ENCODE measurements around the gene ZNF813.
"Not testable (repeated sequence)": the region's sequence is repeated elsewhere in the genome, so short reads cannot be mapped to it uniquely, and the experiment has no call there.

ZNF813 gene

DNA sequence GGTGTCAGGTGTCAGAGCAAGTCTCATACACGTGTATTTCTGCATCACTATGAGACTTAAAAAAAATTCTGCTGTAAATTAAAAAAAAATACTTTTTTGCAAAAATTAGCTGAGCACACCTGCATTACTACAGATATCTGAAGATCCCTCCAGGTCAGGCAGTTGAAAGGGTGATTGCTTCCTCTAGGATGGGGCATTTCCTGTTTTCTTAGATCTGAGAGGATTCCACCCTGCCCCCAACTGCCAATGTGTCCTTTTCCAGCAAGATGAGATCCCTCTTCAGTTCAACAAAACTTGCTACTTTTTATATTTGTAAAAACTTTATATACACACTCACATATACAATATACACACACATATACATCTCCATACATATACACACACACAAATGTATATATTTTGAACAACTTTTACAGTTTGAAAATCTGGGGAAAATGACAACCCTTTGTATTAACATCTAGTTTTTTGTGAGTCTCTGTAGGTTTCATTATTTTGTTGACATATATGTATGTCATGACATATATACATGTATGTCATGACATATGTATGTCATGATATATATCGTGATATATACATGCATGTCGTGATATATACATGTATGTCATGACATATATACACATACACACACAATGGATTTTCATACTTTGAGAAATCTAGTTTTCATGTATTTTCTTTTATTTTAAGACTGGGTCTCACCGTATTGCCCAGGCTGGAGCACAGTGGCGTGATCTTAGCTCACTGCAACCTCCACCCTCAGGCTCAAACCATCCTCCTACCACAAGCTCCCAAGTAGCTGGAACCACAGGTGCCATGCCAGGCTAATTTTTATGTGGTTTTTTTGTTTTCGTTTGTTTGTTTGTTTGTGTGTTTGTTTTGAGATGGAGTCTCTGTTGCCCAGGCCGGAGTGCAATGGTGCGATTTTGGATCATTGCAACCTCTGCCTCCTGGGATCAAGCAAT, 17.8 kb downstream of the ZNF813 start:
- DNase-seq, result no peak

DNA sequence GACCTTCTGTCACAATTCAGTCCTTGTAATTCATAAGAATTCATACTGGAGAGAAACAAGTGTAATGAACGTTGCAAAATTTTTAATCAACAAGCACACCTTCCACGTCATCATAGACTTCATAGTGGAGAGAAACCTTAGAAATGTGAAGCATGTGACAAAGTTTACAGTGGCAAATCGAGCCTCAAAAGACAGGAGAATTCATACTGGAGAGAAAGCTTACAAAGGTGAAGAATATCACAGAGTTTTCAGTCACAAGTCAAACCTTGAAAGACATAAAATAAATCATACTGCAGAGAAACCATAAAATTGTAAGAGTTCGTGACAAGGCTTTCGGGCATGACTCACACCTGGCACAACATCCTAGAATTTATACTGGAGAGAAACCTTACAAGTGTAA, 24.6 kb downstream of the ZNF813 start:
- no peak for DNase-seq

DNA sequence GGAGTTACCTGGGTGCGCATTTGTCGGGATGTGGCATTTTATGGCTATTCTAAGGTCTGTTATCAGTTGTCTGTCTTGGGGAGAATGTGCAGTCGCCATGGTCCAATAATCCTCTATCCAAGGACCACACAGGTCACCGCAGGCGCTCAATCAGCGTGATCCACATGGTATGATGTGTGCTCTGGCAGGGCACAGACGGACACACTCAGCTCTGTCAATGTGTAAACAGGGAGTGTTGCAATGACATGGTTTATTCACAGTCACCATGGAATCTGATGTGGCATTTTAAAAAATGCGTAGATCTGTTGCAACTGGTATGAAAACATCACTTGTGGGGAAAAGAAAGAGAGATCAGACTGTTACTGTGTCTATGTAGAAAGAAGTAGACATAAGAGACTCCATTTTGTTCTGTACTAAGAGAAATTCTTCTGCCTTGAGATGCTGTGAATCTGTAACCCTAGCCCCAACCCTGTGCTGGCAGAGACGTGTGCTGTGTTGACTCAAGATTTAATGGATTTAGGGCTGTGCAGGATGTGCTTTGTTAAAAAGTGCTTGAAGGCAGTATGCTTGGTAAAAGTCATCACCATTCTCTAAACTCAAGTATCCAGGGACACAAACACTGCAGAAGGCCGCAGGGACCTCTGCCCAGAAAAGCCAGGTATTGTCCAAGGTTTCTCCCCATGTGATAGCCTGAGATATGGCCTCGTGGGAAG, 29.9 kb downstream of the ZNF813 start:
- DNase-seq, result not testable (repeated sequence)

DNA sequence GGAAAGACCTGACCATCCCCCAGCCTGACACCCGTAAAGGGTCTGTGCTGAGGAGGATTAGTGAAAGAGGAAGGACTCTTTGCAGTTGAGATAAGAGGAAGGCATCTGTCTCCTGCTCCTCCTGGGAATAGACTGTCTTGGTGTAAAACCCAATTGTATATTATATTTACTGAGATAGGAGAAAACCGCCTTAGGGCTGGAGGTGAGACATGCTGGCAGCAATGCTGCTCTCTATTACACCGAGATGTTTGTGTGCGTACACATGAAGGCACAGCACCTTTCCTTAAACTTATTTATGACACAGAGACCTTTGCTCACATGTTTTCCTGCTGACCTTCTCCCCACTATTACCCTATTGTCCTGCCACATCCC, 30.5 kb downstream of the ZNF813 start:
- DNase-seq, result not testable (repeated sequence)

DNA sequence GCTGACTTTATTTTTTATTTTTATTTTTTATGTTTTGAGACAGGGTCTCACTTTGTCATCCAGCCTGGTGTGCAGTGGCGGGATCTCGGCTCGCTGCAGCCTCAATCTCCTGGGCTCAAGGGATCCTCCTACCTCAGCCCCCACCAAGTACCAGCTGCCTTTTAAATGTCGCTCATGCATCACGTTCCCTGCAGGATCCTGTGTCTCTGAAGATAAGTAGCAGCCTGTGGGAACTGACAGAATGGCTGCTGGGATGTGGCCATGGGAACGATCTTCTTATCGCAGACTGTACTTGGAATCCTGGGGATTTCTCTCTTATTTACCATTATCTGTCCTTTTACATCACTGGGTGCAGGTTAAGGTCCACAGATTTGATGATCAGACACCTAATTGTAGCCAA, 35.6 kb downstream of the ZNF813 start:
- DNase-seq, result not testable (repeated sequence)

DNA sequence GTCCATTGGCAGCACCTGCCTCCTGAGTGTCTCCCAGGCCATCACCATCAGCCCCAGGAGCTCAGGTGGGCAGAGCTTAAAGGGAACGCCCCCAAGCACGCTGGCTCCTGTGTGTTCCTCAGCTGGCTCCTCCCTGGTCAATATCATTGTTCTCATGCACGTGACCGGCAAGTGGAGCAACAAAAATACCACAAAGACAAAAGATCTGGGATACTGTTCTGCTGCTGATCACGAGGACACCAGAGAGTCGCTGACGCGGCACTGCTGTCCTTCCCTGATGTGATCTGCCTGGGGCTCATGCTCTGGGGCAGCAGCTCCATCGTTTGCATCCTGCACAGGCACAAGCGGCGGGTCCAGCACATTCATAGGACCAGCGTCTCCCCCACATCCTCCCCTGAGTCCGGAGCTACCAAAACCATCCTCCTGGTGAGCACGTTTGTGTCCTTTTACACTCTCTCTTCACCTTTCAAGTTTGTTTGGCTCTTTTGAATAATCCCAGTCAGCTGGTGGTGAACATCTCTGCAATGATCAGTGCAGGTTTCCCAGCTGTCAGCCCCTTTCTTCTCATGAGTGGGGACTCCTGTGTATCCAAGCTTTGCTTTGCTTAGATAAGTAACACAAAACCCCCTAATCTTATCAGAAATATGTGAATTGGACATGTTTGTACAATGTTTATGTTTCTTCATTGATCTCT, 36.3 kb downstream of the ZNF813 start:
- not testable (repeated sequence) for DNase-seq

DNA sequence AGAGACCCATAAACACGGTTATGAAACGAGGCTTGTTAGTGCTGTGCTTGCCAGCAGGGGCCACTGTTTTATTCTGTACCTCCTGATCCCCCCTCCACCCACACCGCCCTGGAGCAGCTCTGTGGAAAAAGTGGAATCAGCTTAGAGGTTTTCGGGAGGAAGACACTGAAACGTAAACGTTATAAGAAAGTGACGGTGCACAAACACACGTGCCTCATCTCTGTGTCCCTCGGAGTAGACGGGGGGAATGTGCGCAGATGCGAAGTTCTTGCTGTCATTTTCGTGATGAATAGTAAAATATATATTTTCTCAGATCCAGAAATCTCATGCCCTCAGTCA, 36.8 kb downstream of the ZNF813 start:
- not testable (repeated sequence) for DNase-seq

DNA sequence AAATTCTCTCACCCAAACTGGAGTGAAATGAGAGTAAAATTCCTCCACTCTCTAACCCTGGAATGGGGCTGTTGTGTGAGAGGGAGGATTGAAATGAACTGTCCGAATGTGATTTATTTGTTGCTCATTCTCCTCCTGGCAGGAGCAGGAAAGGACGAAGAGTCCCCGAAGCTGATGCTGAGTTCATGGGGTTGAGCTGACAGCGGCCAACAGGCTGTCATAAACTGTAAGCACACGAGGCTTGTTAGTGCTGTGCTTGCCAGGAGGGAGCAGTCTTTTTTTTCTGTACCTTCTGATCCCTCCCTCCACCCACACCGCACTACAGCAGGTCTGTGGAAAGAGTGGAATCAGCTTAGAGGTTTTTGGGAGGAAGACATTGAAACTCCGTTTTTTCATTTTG, 37.4 kb downstream of the ZNF813 start:
- no peak for DNase-seq

DNA sequence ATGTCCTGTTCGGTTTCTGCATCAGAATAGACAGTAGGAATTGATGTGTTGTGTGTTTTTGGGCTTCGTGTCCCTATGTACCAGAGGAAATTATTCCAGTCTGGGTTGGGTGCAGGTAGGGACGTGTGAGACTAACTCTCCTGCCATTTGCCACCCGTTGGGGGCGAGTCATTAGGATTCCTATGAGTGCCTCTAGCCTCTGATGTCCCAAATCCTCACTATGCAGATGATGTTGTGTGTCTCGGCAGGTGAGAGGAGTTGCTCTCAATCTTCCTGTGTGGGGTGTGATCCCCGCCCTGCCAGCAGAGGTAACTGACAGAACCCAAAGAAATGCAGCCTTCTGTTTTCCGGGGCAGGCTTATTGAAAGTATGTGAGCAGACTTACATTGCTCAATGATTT, 39.2 kb downstream of the ZNF813 start:
- DNase-seq, result no peak

DNA sequence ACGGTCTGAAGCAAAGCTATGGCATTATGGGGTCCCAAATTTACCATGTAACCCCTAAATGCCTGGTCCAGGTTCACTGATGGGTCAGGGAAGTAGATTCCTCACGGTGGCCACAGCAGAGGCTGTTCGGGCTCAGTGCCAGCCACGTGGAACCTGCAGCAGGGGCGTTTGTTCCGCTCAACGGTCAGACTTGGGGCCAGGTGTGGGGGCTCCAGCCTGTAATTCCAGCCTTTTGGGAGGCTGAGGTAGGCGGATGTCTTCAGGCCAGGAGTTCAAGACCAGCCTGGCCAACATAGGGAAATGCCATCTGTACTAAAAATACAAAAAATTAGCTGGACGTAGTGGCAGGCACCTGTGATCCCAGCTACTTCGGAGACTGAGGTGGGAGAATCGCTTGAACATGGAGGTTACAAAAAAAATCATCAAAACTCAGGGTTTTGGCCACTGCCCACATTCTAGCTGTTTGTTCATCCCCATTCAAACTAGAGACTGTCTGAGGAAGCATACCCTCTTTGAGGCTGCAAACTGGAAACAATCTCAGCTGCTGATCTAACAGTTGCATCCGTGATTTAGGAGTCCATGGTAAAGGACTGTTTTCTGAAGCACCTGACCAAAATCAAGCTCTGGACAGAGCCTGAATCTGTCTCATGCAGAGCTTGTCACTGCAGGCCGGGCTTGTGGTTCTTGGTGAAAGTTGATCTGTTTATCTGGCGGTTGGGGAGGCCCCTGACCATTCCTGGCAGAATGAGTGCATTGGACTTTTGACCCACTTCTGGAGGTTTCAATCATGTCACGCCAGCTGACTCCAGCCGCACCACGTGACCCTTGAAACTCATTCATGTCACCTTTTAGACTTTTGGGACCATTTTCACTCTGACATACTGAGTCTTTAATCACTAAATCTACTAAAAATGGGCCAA, 40.2 kb downstream of the ZNF813 start:
- no peak for DNase-seq

DNA sequence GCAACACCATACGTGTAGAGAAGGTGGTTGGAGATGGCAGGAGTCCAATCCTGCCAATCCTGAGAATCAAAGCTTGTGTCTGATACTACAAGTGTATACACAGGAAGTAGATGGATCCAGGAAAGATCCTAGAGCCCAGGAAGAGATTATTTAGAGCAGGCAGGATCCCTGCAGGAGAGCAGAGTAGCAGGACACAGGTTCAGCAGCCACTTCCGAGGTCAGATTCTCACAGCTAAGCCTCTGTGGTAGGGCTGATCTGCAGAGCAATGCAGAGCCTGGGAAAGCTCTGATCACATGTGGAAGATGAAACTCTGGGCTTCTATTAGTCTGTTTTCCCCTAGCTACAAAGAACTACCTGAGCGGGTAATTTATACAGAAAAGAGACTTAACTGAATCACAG, 41.9 kb downstream of the ZNF813 start:
- DNase-seq, result no peak

DNA sequence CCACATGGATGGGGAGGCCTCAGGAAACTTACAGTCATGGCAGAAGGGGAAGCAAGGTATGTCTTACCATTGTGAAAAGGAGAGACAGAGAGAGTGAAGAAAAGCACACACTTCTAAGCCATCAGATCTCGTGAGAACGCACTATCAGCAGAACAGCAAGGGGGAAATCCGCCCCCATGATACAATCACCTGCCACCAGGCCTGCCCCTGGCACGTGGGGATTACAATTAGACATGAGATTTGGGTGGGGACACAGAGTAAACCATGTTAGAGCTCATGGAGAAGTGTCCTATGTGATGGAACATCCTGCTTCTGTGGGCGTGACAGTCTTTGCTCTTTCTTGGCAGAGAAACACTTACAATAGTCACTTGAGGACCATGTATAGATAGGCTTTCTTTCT, 42.3 kb downstream of the ZNF813 start:
- no peak for DNase-seq

DNA sequence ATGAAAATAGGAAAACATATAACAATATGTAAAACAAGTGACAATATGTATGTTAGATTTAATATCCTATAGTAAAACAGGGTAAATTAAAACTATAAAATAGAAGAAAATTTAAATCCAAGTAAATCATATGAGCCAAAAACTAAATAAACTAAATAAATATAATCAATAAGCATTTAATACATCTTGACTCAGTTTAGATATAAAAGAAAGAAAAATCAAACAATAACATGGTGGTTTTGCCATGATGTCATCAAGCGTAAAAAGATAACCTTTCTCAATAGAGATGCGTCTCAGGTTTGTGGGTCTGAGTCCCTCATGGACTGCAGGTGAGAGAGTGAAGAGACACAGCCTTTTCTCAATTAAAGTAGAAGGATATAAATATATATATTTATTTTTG, 43.8 kb downstream of the ZNF813 start:
- no peak for DNase-seq

DNA sequence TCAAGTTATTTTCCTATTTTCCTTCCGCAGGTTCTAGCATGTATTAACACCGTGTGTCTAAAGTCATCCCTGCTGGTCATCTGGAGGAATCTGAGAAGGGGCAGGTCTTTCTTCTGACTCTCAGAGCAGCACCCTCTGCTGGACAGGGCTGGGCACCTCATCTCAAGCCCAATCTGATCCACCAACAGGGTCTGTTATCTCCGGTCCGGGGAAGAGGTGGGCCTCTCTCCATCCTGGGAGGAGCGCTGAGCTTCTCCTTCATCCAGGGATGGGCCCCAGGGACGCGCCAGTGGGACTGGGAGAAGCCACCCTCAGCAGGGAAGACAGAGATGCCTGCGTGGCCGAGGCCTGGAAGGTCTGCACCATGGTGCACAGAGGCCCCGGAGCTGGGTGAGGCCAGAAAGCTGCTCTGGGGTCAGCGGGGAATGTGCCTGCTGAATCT, 44.4 kb downstream of the ZNF813 start:
- peak; percentile 29 to 49 for DNase-seq

DNA sequence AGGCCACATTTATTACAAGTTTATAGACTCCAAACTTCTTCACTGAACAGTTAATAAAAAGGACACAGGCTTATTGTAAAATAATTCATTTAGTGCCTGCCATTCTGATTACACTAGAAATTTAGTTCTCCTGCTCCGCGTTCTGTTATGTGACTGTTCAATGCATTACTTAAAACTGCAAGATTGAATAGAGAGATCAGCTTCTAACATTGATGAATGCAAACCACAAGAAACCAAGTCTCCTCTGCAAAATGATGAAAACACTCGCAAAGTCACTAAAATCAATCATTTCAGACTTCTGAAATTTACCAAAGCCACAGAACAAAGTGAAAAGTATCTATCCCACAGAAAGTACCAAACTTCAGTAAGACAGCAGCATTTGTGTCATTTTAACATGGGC, 47.5 kb downstream of the ZNF813 start:
- DNase-seq, result not testable (repeated sequence)

DNA sequence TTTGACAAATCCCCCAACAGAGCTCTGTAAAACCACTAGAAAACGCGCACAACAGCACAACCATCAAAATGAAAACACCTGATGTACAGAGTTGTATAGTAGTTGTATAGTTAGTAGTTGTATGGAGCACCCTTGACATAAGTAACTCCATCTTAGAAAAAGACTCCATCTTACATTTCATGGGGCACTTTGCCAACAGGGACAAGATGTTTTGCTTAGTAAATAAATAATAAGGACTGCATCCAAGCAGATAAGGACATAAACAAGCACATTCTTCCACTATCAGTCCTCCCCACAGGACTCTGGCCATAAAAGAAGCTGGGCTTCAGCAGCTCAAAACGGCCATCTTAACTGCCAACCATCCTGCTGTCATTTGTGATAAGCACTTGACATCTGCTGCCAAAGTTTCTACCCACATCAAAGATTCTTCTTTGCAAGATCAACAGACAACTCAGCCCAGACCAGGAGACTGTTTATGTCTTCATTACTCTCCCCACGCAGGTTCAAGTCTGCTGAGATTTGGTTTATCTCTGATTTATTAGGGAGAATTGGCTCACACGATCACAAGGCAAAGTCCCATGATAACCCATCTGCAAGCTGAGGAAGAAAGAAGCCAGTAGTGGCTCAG, 49.7 kb downstream of the ZNF813 start:
- DNase-seq, result no peak

DNA sequence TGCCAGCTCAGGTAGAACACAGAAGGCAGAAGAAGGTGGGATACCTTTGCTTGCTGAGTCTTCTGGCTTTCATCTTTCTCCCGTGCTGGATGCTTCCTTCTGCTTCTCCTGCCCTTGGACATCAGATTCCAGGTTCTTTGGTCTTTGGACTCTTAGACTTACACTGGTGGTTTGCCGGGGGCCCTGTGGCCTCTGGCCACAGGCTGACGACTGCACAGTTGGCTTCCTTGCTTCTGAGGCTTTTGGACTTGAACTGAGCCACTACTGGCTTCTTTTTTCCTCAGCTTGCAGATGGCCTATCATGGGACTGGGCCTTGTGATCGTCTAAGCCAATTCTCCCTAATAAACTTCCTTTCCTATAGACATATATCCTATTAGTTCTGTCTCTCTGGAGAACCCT, 50.6 kb downstream of the ZNF813 start:
- no peak for DNase-seq

DNA sequence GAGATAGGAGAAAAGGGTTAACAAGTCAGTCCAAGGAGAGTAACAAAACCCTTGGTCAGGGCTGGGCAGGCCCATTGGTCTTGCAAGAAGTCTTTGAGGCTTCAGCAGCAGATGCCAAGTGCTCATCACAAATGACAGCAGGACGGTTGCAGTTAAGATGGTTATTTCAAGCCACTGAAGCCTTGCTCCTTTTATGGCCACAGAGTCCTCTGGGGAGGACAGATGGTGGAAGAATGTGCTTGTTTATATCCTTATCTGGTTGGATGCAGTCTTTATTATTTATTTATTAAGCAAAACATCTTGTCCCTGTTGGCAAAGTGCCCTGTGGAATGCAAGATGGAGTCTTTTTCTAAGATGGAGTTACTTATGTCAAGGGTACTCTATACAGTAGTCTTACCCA, 51.2 kb downstream of the ZNF813 start:
- DNase-seq, result no peak

DNA sequence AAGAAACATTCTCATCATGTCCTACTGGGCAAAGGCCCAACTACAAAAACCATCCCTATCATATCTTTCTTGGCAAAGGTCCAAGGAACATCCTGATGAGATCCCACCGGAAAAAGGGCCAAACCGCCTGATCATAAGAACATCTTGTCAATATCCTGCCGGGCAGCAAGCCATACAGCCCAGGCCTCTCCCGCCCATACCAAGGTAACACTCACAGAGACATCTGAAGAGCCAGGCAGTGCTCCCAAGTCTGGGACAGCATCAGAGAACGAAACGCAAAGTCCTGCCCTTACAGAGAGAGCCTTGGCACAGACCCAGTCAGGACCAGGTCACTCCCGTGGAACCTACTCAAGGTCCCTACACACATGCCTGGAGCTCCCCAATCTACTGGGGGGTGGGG, 51.9 kb downstream of the ZNF813 start:
- no peak for DNase-seq

DNA sequence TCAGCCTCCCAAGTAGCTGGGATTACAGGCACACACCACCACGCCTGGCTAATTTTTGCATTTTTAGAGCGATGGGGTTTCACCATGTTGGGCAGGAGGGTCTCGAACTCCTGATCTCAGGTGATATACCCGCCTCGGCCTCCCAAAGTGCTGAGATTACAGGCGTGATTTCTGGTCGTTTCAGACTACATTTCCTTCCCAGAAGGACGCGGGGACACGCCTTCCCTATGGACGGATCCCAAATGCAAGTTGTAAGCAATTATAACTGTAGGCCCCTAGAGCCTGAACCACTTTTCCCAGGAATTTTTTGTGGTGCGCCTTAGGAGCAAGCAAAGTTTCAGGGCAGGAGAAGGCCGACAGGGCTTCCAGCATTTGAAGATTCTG, 52.6 kb downstream of the ZNF813 start:
- no peak for DNase-seq

DNA sequence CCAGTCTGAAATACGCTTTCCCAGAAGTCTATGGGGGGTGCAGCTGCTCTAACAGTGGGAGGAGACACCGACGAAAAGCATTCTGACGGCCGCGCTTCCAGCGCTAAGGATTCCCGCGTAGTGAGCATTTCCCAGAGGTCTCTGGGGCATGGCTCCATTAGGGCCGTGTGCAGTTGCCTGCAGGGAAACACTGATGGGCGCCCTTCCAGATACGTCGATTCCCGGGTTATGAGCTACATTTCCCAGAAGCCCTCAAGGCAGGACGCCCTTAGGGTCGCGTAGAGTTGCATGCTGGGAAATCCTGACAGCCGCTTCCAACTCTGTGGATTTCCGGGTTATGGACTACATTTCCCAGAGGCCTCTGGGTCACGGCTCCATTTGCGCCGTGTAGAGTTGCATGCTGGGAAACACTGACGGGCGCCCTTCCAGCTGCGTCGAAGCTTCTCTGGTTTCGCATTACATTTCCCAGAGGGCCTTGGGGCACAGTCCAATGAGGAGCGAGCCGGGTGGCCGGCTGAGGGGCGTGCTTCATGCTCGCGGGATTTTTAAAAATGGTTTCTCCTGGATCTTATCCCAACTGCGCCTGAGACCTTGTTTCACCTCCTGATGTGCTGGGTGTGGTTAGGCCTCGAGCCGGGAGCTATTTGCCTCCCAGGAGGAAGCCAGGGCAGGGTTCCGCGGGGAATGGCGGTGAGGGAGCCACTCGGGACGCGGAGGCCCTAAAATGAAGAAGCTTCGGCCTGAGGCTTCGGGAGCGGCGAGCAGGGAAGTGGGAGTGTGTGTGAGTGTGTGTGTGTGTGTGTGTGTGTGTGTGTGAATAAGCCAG, 53.2 kb downstream of the ZNF813 start:
- peak; percentile 87 to 88 for DNase-seq
